Daoy (cell line): Measurements from ENCODE around the gene RHOH. TPM values are rescaled to one million over a fixed set of nuclear protein-coding genes. Genes with fewer than 3 reads are reported as not detected.

Experiments
- DNase-seq: peaks from one replicate; pipeline ENCODE4 v3.0.0-alpha.2; 2015; ENCODE audit warnings: low read depth
- total RNA-seq: library from RNA; depleted of rRNA; stranded (reverse); fragments of >200 nt; shearing (Covaris generic); gene quantifications from 2 replicates; pipeline ENCODE4 v1.2.3, GENCODE V29; 2014

Gene RHOH
- total RNA-seq, 1 experiment from 2014 or later: not detected

GRCh38 chr4:40187386-40187906, 9.4 kb upstream of the RHOH start:
- DNase-seq: no peak

GRCh38 chr4:40190019-40190418, 6.8 kb upstream of the RHOH start:
- DNase-seq: no peak

GRCh38 chr4:40190465-40190864, 6.4 kb upstream of the RHOH start:
- no peak for DNase-seq

GRCh38 chr4:40190880-40191815, 5.7 kb upstream of the RHOH start:
- no peak for DNase-seq

GRCh38 chr4:40192114-40193015, 4.5 kb upstream of the RHOH start:
- no peak for DNase-seq

GRCh38 chr4:40193016-40193571, 3.7 kb upstream of the RHOH start:
- DNase-seq: no peak

GRCh38 chr4:40193578-40193977, 3.3 kb upstream of the RHOH start:
- DNase-seq: no peak

- DNase-seq: peak; percentile 15
Measured at GRCh38 chr4:40194602-40195161, 2.1 kb upstream of the RHOH start.

GRCh38 chr4:40195182-40196177, 1.4 kb upstream of the RHOH start:
- DNase-seq: no peak

GRCh38 chr4:40196272-40196671, 559 bp upstream of the RHOH start:
- no peak for DNase-seq

- no peak for DNase-seq
Measured at GRCh38 chr4:40197879-40198689, 1.3 kb downstream of the RHOH start.

- DNase-seq: no peak
Measured at GRCh38 chr4:40199179-40199670, 2.4 kb downstream of the RHOH start.

GRCh38 chr4:40199999-40200874, 3.4 kb downstream of the RHOH start:
- peak; percentile 17 for DNase-seq

- peak; percentile 9 for DNase-seq
Measured at GRCh38 chr4:40200875-40201801, 4.3 kb downstream of the RHOH start.

GRCh38 chr4:40201898-40202297, 5.1 kb downstream of the RHOH start:
- DNase-seq: no peak

- no peak for DNase-seq
Measured at GRCh38 chr4:40202474-40202873, 5.6 kb downstream of the RHOH start.
